GM19099 (cell line): ENCODE measurements around the gene PTPN18.

Source experiments
- POLR2A ChIP-seq: IDR thresholded peaks from 3 replicates; pipeline ENCODE4 v1.6.1; 2011; ENCODE audit warnings: low read depth; ENCODE audit not compliant: insufficient read length; ENCODE audit errors: extremely low read depth

Gene PTPN18

GRCh38 chr2:130385709-130386108 is 29.9 kb downstream of the PTPN18 start:
- no peak for TF ChIP-seq POLR2A

- TF ChIP-seq POLR2A: no peak
Measured at GRCh38 chr2:130387071-130387400, 31.2 kb downstream of the PTPN18 start.

- TF ChIP-seq POLR2A: no peak
Measured at GRCh38 chr2:130387804-130388203, 31.9 kb downstream of the PTPN18 start.

GRCh38 chr2:130388221-130388907 is 32.5 kb downstream of the PTPN18 start:
- TF ChIP-seq POLR2A: no peak

- no peak for TF ChIP-seq POLR2A
Measured at GRCh38 chr2:130389358-130389757, 33.5 kb downstream of the PTPN18 start.

GRCh38 chr2:130389783-130390182 is 33.9 kb downstream of the PTPN18 start:
- TF ChIP-seq POLR2A: no peak

- TF ChIP-seq POLR2A: peak; percentile 35
Measured at GRCh38 chr2:130390460-130391057, 34.7 kb downstream of the PTPN18 start.

GRCh38 chr2:130391058-130391871 is 35.4 kb downstream of the PTPN18 start:
- peak; percentile 3 for TF ChIP-seq POLR2A

- no peak for TF ChIP-seq POLR2A
Measured at GRCh38 chr2:130391872-130392670, 36.2 kb downstream of the PTPN18 start.

- no peak for TF ChIP-seq POLR2A
Measured at GRCh38 chr2:130393318-130393910, 37.6 kb downstream of the PTPN18 start.
